HG02571 (cell line): ENCODE data around the gene TSPAN18.

ENCODE experiments used
- ATAC-seq: cut with Tn5 transposase; IDR thresholded peaks from one replicate; pipeline ENCODE4 v1.9.1; 2021; ENCODE audit warnings: mild to moderate bottlenecking, moderate library complexity; ENCODE audit not compliant: unreplicated experiment

TSPAN18 gene

DNA sequence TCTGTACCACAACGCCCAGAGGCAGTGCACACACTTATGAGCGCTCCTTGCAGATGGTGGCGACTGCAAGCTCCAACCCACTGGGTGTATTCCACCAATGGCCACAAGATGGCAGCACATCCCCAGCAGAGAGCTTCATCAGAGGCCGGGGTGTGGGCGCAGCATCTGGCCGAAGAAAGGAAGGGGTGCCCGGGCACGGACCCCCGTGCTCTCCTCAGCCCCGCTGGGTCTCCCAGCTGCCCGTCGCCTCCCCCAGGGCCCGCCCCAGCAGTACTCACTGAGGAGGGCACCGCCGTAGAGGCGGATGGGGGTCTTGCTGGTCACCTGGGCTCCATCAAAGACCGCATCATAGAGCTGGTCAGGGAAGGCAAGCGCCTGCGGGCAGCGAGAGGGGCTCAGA lies 209.8 kb downstream of the TSPAN18 start:
- no peak for ATAC-seq

DNA sequence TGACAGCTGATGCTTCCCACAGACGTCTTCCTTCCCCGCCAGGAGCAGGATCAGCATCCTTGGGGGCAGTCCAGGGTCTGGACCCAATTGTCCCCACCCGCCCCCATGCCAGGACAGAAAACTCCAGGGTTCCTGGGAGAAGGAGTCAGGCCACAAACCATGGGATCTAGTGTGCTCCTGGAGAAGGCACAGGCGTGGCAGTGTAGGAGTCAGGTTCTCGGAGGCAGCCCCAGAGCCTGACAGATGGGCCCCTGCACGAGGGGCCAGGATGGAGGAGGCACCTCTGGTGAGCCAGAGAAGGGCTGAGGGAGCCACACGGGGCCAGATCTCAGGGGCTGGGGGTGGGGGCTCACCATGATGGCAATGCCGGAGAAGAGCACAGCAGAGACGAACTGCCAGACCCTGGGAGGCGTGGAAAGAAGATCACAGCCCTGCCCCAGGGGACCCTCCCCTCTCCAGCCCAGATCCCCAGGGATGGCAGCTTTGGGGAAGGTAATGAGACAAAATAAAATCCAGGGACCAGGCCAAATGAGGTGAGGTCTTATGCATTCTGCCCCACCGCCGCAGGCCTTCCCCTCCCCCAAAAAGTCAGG lies 210.3 kb downstream of the TSPAN18 start:
- ATAC-seq = no peak

DNA sequence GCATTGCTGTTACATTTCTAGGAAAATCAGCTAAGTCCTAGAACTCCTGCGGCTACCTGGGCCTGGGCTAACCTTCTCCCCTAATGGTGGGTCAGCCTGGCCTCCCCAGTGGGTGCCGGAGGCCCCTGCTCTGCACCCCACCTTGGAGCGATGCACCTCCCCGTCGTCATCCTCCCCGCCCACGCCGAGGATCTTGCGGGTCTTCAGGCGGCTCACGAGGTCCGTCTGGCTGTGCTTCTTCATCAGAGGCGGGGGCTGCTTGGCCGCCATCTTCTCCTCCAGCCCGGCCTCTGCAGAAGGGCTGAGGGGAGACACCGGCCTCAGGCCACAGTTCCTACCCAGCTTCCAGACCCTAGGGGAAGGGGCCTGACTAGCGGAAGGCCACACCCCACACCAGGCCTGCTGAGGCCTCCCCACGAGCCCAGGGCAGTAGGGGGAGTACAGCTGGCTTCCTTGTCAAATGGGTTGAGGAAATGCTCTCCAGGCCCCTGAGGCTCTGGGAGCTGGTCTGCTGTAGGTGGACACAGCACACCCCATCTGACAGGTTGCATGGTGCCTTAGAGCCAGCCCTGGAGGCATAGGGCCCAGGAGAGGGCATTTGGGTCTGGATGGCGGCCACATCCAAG lies 211.4 kb downstream of the TSPAN18 start:
- no peak for ATAC-seq

DNA sequence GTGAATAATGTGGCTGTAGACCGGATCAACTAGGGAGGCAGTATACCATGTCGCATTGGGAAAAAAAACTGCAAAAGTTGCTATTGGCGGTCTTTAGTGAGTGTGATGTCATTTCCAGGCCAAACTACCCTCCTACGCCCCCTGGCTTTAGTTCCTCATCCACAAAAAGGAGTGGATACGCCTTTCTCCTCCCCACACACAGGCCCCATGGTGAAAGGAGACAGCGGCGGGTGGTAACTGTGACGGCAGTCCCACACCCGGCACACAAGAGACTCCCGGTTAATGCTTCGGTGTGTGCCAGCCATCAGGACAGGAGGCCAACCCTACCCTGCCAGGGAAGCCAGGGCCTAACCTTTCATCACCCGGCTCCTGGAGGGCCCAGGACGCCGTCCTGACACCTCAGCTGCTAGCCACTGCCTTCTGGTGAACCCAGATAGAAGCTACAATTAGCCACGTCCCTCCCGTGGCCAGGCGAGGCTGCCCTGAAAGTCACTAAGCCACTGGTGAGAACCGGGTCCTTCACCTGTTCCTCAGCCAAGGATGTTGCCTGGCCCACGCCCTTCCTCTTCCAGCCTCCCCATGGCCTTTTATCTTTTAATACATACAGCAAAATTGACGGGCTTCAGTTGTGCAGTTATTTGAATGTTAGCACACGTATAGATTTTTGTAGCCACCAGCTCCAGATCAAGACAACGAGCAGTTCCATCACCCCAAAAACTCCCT lies 213.1 kb downstream of the TSPAN18 start:
- no peak for ATAC-seq

DNA sequence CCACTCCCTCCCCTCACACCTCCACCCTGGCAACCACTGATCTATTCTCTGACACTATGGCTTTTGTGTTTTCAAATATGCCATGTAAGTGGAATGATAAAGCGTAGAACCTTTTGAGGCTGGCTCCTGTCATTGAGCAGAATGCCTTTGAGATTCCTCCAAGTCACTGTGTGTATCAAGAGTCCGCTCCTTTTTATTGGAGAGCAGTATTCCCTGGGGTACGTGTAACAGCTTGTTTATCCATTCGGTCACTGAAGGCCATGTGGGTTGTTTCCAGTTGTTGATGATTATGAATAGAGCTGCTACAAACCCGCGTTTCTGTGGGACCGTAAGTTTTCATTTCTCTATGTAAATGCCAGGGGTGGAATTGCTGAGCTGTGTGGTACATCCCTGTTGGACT lies 213.6 kb downstream of the TSPAN18 start:
- ATAC-seq = no peak

DNA sequence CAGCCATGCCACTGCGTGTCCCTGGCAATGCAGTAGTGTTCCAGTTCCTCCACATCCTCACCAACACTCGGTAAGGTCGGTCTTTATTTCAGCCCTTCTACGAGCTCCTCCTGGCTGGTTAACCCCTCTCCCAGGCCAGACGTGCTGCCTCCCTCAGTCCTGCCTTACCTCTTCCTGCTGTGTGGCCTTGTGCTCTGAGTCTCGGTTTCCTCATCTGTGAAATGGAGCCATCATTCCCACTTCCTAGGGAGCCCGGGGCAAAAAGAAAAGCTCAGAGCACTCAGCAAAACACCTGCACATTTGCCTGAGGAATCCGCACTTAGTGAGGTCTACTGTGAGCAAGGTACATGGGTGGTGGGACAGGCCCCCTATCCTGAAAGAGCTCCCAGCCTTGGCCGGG lies 214.1 kb downstream of the TSPAN18 start:
- ATAC-seq = no peak

DNA sequence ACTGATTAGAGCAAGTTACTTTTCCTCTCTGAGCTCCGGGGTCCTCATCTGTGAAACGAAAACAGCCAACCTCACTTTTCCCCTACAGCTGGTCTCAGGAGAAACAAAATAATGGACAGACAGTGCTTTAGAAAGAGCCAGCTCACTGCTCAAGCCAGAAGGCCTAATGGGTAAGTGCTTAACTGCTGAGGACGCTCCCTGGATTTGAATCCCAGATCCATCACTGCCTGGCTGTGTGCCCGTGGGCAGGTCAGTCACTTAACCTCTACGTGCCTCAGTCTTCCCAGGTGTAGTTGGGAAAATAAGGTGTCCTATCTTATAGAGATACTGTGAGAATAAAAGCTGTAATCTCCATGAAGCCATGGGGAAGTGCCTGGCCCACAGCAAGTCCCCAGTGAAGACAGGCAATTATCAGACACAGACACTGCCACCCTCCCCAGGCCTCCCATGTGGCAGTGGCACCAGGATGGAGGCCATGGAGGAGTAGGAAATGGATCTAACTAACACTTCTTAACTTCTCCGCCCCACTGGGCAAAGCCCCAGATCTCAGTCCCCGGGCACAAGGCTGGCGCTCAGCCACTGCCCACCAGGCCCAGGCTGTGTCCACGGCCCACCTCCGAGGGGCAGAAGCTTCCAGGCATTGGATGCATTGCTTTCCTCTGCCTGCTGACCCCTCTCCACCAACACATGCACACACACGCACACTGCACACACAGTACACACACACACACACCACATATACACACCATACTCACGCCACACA lies 214.7 kb downstream of the TSPAN18 start:
- ATAC-seq = no peak

DNA sequence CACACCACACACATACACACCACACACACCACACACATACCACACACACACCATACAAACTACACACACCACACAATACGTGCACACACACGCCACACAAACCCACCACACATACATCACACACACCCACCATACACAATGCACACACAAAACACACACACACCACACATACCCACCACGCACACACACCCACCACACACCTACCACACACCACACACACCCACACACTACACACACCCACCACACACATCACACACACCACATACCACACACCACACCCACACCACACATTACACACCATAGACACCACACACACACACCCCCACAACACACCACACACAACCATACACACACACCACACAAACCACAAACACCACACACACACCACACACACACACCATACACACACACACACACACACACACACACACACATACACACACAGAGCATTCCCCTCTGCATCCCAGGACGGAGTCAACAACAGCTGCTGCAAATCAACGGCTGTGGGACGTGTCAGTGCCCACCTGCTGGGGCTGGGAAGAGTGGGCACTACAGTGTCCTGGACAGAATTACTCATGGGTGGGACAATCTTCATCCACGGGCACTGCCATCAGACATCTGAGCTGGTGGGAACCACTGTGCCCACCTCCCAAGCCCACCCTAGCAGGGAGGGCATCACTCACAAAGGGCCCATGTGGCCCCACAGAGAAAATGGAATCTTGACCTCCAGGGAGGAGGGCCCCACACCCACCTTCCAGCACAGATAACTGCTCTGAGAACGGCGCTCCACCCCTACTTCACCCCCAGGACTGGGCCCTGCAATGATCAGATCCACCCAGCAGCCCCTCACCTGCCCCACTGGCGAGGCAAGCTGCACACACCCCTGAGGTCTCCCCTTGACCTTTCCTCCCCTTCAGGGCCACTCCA lies 215.5 kb downstream of the TSPAN18 start:
- ATAC-seq = no peak

DNA sequence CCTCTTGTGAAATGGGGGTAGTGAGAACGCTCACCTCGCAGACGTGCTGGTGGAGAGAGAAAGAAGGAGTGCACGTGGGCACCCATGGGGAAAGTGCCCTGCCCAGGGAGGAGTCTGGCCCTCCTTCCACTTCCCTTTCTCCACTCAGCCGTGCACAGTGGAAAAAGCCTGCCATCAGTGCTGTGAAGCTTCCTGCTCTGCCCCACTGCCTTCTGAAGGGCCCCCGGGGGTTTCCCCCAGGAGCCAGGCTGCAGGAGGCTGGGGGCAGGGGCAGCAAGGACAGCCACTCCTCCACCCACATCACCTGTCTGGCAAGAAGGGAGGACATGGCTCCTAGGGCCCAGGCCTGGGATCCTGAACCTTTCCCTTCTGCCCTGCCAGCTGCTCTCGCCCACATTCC lies 216.4 kb downstream of the TSPAN18 start:
- no peak for ATAC-seq

DNA sequence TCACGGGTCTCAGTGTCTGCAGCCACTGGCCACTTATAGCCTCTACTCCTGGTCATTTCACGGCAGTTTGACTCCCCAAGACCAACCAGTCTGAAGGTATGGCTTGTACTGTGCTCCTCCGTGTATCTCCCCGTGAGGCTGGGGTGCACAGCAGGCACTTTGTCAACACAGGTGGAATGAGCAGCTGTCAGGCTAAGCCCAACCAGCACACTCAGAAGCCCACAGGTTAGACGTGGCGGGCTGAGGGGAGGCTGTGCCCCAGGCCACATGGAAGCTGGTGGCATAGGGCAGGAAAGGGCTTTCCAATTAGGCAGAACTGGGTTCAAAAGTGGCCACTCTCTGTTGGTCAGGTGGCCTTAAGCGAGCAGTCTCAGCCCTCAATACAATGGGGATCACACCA lies 216.9 kb downstream of the TSPAN18 start:
- no peak for ATAC-seq

DNA sequence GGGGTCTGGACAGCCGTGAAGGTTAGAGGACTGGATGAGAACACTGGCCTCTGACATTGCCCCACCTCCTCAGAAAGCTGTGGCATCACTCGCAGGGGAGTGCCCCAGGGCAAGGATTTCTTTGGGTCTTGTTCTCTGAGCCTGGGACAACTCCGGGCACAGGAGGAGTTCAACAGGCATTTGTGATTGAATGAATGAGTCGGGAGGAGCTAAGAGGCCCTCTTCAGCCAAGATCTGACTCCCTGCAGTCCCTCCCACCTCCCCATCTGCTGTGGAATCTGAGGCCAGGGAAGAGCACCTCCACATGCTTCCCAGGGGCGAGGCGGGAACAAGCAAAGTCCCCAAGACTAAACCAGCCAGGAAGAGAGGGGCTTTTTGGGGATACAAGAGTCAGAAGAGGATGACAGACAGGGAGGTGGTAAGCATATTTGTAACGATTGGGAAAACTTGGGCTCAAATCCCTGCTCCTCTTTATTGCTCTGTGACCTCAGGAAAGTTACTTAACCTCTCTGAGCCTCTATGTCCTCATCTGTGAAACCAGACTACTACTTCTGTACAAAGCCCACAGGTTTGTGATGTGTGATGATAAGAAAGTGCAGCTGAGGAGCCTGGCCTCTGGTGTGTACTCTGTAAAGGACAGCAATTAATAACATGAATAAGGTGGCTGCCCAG lies 217.6 kb downstream of the TSPAN18 start:
- ATAC-seq = no peak

DNA sequence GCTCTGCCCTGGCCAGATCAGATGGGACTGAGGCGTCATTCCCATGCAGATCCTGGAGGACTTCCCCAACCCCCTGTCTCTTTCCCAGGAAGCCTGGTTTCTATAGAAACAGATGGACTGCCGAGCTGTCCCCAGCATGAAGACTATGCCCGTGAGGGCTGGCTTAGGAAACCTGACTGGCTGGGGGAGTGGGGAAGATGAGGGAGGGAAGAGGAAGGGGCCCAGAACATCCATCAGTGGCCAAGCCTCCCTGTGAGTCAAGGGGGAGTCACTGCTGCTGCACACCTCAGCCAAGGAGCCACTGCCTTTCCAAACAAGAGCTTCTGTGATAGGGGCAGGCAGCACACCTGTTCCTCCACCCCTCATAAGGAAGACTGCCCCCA lies 218.1 kb downstream of the TSPAN18 start:
- ATAC-seq = no peak

DNA sequence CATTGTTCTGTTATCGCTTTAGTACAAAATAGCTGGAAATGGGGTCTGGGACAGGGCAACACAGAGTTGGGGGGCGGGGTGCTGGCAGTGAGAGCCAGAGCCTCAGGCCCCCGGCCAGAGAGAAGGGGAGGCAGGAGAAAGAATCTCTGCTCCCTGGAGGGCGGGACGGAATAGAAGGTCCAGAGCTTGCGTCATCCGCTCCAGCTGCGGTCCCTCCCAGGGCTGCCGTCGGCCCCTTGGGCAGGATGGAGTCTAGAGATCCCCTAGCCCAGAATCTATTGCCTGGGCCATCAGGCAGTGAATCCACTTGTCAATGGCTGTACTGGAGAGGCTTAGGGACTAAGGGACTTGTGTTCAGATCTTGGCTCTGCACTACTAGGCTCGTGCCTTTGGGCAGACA lies 218.9 kb downstream of the TSPAN18 start:
- ATAC-seq = no peak

DNA sequence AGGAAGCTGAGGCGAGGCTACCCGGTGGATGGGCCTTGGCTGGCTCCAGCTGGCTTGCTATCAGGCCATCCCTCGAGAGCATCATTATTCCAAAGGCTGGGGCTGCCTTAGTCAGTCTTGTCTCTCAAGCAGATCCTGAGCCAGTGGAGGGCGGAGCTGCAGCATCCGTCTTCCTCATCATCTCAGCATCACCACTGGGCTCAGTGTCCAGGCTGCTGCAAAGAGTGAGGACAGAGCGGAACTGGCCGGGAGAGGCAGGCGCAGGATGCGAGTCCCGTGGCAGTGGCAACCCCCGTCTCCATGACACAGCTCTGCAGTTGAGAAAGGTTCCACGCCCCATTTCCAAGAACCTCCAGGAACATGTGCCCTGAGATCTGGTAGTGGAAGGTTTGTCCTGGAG lies 219.5 kb downstream of the TSPAN18 start:
- no peak for ATAC-seq

DNA sequence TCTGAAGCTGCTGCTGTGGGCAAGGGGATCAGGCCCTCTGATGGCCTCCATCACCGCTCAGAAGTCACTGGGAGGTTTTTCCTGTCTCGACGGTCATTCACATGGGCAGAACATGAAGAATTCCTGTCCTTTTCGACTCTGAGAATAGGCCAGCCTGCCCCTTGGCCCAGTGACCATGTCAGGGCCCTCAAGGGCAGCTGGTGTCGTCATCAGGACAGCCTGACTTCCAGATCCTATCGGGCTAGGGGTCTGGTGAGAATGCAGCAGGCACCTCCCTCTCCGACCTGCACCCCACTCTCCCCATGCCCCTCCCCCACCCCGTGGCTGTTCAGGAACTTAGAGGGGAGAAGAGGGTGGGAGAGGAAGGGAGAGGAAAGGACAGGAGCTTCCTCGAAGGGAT lies 220.4 kb downstream of the TSPAN18 start:
- ATAC-seq = no peak

DNA sequence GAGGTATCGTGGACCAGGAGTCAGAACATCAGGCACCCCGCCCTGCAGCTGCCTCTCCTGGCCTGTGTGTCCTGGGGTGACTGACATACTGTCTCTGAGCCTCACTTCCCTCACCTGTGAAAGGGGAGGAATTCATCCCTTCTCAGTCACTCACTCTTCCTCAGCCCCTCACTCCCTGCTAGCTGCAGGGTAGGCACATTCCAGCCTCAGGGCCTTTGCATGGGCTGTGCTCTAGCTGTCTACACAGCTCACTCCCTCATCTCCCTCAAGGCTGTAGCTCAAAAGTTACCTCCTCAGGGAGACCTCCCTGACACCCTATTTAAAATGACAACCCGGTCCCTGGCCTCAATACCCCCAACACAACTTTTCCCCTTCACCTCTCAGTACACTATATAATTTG lies 221.4 kb downstream of the TSPAN18 start:
- ATAC-seq = no peak

DNA sequence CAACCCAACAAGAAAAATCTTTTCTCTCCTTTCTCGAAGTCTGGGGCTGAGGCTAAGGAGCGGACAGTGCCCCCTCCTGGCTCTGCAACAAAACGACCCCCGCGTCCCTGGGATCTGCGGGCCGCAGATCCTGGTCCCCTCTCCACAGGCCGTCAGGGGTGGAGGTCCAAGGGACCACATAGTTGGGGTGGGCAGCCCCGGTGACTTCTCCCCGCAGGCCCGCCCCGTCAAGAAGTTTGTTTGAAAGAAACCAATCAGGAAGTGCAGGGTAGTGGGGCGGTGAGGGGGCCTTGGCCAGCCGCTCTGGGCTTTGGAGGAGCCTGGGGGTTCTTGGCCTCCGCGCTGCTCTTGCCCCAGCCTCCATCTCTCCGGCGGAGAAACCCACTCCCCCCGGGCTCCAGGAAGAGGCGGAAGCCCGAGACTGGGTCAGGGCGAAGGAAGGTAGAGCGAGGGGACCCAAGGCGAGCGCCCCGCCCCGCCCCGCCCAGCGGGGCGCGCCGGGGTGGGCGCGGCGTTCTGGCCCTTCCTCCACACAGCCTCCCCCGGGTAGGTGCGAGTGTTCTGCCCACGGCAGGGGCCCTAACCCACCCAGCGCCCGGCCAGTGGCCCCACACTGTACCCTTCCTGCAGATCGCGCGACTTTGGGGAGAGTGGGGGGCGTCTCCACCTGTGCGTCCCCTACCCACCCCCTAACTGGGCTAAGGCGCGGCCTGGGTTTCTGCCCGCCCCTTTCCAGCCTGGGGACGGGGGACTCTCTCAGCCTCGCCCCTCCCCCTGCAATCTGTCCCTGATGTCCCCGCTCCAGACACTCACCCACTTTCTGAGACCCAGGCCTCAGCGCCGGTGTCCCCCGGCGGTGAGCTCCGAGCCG lies 222.6 kb downstream of the TSPAN18 start:
- ATAC-seq = no peak

DNA sequence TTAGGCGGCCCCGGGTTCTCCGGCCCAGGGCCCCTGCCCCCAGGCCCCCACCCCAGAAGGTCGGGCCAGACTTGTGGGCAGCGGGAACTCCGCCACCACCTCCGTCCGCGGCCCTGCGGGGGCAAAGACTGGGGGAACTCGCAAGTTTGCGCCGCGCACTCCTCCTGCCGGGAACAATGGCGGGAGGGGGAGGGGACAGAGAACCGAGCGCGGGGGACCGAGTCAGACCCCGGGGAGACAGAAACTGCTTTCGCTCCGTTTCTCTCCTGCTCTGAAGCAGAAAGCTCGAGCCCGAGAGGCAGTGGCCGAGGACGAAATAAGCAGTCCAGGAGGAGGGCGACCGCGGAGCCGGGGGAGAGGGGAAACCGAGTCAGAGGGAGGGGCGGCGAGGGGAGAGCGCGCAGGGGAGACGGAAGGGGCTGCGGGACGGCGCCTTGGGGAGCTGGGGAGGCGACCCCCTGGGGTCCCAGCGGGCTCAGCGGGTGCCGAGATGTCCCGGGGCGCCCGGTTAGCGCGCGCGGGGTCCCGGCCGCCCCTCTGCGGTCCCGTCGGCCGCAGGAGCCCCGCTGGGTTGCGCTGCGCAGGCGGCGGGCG lies 223.4 kb downstream of the TSPAN18 start:
- no peak for ATAC-seq
